HEK293T (cell line): Measurements from ENCODE around the gene ANAPC16.

ENCODE experiments used
- CTBP1 ChIP-seq: fragments of 450-650 bp; IDR thresholded peaks from 2 replicates; pipeline ENCODE4 v1.6.1; 2016; ENCODE audit warnings: borderline replicate concordance
- FOXK2 ChIP-seq: fragments of 450-650 bp; IDR thresholded peaks from 2 replicates; pipeline ENCODE4 v1.6.1; 2016; ENCODE audit warnings: mild to moderate bottlenecking
- FOXM1 ChIP-seq: fragments of 450-650 bp; IDR thresholded peaks from 2 replicates; pipeline ENCODE4 v1.6.1; 2017; ENCODE audit warnings: mild to moderate bottlenecking, borderline replicate concordance
- HDGF ChIP-seq: fragments of 450-650 bp; IDR thresholded peaks from 2 replicates; pipeline ENCODE4 v1.6.1; 2017; ENCODE audit warnings: antibody characterized with exemption, borderline replicate concordance
- LEF1 ChIP-seq: fragments of 450-650 bp; IDR thresholded peaks from 2 replicates; pipeline ENCODE4 v1.6.1; 2017; ENCODE audit warnings: mild to moderate bottlenecking, borderline replicate concordance
- NFRKB ChIP-seq: fragments of 450-650 bp; IDR thresholded peaks from 2 replicates; pipeline ENCODE4 v1.6.1; 2016; ENCODE audit warnings: mild to moderate bottlenecking, moderate library complexity
- SP1 ChIP-seq: fragments of 450-650 bp; IDR thresholded peaks from 2 replicates; pipeline ENCODE4 v1.6.1; 2017
- TARDBP ChIP-seq: fragments of 450-650 bp; IDR thresholded peaks from 2 replicates; pipeline ENCODE4 v1.6.1; 2016

GRCh38 chr10:72239409-72239808 is 23.6 kb downstream of the ANAPC16 start:
- TF ChIP-seq SP1 (no peak), LEF1 (no peak), NFRKB (no peak), HDGF (no peak), FOXK2 (no peak), TARDBP (no peak), FOXM1 (no peak), CTBP1 (no peak)
